SKM-1 (cell line): ENCODE results near the gene PICALM.

ENCODE experiments used
- DNase-seq: peaks from one replicate; lab custom pipeline; 2025; ENCODE audit not compliant: unreplicated experiment; lab: John Stamatoyannopoulos, UW

PICALM gene

DNA sequence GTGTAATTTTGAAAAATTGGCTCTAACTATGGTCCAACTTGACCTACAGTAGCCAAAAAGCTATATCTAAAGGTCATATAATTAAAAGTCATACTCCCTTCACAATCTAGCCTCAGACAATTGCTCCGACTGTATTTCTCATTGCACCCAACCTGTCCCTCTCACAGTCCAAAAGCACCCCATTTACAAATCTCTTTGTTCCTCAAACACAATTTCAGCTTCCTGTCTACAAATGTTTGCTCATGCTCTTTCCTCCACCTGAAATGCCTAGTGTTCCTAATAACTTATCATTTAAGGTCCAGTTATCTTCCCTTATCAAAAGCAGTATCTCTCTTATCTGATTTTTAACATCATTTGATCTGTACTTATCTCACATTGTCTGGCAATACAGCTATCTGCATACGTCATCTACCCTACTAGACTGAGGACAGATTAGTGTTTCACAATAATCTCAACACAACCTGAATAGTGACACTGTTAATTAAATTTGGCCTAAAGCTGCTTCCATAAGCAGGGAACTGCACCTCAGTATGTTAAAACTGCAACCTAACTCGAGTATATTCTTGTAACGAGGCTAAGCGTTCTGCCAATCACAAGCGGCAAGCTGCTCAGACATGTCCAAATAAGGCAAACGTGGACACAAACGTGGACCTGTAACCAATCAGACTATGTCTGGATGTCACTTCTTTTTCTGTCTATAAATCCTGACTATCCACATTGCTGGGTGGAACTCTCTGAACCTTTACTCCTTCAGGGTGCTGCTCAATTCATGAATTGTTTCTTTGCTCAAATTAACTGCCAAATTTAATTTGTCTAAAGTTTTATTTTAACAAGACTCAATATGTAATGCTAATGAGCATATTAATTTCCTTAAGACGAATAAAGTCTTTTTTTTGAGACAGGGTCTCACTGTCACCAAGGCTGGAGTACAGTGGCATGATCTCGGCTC lies 15.9 kb downstream of the PICALM start:
- DNase-seq: no peak

DNA sequence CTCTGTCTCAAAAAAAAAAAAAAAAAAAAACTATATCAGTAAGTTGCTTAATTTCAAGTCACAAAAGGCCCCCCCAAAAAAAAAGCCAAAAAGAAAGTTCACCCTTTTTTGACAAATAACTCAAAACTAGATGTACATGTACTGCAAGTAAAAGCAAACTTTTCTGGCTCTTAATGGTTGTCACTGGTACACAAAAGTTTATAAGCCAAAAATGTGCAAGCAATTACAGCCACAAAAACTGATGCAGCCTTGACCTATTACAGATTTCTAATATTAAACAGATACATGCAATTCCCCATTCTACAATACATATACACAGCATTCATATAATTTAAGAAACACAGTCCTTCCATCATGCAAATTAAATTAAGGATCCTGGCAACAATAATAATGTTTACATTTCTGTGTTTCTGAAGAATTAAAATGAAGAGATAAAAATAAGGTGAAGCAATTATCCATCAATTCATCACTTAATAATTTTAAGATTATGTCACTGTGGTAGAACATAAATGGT lies 18.6 kb downstream of the PICALM start:
- DNase-seq: no peak

- peak; percentile 48 for DNase-seq
These were observed 21.5 kb downstream of the PICALM start for GRCh38 chr11:86047275-86047991.

- DNase-seq: no peak
These were observed 22.8 kb downstream of the PICALM start for GRCh38 chr11:86046116-86046515.

DNA sequence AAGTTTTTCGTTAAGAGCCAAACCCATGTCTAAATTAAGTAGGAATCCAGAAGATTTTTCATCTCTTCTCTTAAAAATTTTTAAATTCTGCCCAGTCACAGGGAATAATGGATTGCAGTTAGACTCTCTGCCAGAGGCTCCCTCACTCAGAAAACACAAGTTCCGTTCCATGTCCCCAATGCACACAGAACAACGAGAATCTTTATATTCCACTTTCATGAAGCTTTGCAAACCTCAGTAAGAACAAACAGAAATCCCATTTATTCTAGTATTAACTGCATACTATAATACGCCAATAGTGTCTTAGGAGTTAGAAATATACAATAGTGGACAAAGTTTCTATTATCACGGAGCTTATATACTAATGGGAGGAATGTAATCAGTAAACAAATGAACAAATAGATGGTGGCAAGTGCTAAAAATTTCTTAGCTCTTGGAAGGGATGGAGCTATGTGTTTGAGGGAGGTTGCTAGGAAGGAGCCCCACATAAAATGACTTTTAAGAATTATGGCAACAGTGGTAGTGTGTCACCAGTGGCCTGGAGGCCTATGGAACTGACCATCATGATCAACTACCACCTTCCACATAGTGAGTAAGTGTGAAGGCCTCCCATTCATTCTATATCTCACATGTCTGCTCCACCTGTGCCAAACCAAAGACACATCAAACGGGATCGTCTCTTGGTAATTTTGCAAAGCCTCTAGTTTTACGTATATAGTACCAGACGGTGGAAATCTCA lies 24.9 kb downstream of the PICALM start:
- DNase-seq: no peak

DNA sequence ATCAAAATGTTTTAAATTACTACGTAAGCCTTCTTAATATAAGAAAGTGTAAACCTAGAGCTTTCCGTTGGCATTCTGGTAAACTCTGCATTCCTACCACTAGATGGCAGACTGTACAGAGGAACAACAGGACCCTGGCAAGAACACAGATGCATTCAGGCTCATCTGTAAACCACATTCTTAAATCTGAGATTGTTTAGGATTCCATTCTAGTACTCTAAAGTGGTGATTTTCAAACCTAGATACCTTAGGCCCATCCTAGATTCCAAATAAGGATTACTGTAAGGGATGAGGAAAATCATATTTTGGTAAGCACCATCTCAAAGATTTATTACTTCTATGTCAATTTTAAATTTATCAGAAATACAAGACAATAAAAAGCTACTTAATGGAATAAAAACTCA lies 26.9 kb downstream of the PICALM start:
- DNase-seq: peak; percentile 50

DNA sequence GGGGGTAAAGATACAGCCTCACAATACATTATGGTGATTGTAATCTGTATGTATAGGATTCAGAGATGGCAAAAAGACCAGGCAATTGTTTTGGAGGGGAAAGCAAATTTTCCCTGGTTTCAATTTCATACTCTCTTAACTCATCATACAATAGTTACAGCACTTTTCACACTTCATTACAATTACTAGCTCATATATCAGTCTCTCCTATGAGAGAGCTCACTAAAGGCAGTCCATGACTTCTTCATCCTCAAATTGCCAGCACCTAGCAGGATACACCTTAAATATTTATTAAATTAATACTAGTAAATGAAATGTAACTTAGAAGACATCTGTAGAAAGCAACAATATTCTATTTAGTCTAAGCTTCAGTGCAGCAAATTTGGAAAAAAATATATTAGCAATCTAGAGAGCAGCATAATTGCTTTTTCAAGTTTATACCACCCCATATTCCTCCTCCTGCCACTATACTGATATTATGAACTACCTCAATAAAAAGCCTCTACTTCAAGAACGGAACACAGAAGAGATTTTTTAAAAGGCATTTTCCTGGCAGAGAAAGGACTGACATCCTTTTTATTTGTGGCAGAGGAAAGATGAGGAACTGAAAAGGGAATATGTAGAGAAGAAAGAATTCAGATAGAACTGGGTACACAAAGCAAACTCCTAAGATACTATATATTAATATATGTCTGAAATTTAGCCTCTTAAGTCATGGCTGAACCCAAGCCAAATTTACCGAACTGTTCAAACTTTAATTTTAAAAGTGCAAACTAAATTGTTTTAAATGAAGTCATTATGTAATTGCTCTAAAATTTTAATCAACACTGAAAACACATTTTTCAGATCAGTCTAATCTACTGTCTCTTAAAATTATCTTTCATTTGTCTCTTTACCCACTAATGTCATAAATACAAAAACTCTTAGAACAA lies 27.7 kb downstream of the PICALM start:
- no peak for DNase-seq

DNA sequence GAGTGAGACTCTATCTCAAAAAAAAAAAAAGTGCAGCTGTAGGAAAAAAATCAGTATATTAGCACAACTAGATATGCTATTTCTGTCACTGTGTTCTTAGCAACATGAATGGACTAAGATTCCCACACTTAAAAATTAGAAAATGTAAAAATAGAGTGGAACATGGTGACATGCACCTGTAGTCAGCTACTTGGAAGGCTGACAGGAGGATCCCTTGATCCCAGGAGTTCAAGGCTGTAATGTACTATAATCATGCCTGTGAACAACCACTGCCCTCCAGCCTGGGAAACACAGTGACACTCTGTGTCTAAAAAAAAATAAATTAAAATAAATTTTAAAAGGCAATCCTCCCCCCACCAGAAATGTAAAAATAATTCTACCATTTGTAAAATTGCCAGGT lies 29.8 kb downstream of the PICALM start:
- DNase-seq: no peak

GRCh38 chr11:86037743-86038142 lies 31.1 kb downstream of the PICALM start:
- no peak for DNase-seq

- DNase-seq: no peak
These were observed 33.0 kb downstream of the PICALM start for GRCh38 chr11:86035920-86036319.

GRCh38 chr11:86035164-86035563 lies 33.7 kb downstream of the PICALM start:
- no peak for DNase-seq

DNA sequence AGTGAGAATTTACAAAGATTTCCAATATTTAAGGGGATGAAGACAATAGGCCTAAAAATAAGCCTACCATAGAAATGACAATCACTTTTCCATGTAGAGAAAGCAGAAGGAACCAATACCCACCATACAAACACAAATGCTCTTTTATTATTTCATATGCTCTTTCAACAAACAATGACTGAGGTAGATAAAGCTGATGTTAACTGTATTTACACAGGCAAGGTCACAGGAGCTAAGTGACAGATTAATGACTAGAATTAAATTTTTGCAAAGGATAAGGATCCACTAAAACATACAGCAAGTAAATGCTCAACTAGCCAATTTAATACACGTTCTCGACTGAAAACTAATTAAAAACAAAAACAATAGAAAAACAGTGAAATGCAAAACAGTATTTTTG lies 34.2 kb downstream of the PICALM start:
- DNase-seq: no peak

DNA sequence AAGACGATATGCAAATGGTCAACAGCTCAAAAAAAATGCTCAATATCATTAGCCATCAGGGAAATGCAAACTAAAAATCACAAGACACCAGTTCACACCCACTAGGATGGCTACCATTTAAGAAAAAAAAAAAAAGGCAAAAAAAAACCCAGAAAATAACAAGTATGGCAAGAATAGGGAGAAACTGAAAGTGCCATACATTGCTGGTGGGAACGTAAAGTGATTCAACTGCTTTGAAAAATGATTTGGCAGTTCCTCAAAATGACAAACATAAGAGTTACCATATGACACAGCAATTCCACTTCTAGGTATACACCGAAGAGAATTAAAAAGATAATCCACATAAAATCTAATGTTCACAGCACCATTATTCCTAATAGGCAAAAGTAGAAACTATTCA lies 47.5 kb downstream of the PICALM start:
- no peak for DNase-seq

GRCh38 chr11:86018249-86018648 lies 50.6 kb downstream of the PICALM start:
- DNase-seq: no peak

- no peak for DNase-seq
These were observed 52.4 kb downstream of the PICALM start for GRCh38 chr11:86016451-86016850.

DNA sequence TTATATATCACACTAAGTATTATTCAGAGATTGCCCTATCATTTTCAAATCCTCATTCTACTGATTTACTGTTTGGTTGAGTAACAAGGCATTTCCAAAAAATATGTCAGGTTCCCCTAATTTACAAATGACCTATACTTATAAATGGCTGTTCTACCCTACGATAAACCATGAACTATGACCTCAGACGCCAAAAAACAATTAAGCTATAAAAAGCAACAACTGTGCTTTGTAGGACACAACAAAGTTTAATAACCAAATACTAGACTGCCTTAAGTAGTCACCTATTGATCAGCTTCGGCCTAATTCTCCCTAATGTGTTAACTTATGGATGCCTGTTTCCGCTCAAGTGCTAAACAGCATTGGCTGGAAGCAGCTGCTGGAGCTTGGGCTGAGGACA lies 53.2 kb downstream of the PICALM start:
- DNase-seq: no peak

GRCh38 chr11:86014221-86014620 lies 54.7 kb downstream of the PICALM start:
- DNase-seq: no peak

- DNase-seq: no peak
These were observed 55.2 kb downstream of the PICALM start for GRCh38 chr11:86013713-86014112.

DNA sequence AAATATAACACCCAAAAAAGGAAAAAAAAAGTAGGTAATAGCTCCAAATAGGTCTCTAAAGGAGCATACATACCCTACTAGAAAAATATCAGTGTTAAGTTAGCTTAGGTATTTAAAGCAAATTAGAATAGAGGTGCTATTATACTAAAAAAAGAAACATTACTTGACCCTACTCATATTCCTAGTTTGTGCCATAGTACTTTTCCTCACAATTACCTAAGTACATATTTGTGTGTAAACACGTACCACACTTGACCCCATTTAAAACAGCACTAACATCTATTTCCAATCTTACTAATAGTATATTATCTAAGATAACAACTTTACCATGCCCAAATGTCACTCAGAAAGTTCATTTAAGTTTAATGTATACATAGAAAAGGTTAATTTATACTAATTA lies 57.7 kb downstream of the PICALM start:
- DNase-seq: no peak

- no peak for DNase-seq
These were observed 65.2 kb downstream of the PICALM start for GRCh38 chr11:86003654-86004053.
